Brain microvascular endothelial cell (primary cell): ENCODE measurements around the gene MAML2.
A peak's percentile ranks its signal among the peaks of the same experiment; 100 is the strongest.

Experiments used
- DNase-seq: peaks from one replicate; pipeline ENCODE4 v3.0.0-alpha.2; 2020
- H3K27ac ChIP-seq: fragments of 250-450 bp; sonication (Bioruptor Pico); 2 replicates; pipeline ENCODE4 v1.5.1; 2020; ENCODE audit warnings: mild to moderate bottlenecking, moderate library complexity
- H3K27me3 ChIP-seq: fragments of 250-450 bp; sonication (Bioruptor Pico); replicated peaks from 2 replicates; pipeline ENCODE4 v1.5.1; 2020; ENCODE audit warnings: mild to moderate bottlenecking
- H3K36me3 ChIP-seq: fragments of 250-450 bp; sonication (Bioruptor Pico); replicated peaks from 2 replicates; pipeline ENCODE4 v1.5.1; 2020; ENCODE audit warnings: mild to moderate bottlenecking
- H3K4me3 ChIP-seq: 2 replicates; pipeline ENCODE4 v1.5.1; 2011; ENCODE audit warnings: low read depth, mild to moderate bottlenecking, control low read depth, low read length, moderate library complexity
- in situ Hi-C: cut with HindIII; loops from 2 replicates; pipeline ENCODE4 v1.10.0; 2017; ENCODE audit warnings: low sequenced_read_pairs, low pct_ligation_motif_present
- TF ChIP-seq, protein P1 (sequence below): IDR thresholded peaks from 2 replicates; pipeline ENCODE4 v1.5.1; 2011; ENCODE audit warnings: low read depth, mild to moderate bottlenecking, moderate library complexity, low read length, control low read depth, inconsistent platforms; ENCODE audit errors: missing control alignments

MAML2 gene

GRCh38 chr11:96267001-96267495 lies 75.9 kb downstream of the MAML2 start:
- Histone ChIP-seq H3K36me3 (peaks cover 9% of the 10 kb centered on the region), H3K4me3 (no peak overlapping the region), H3K27ac (no peak overlapping the region), H3K27me3 (no peaks in the 10 kb centered on the region)
- DNase-seq, result no peak
- in situ Hi-C loops, result no loop called here
- TF ChIP-seq, protein P1, sequence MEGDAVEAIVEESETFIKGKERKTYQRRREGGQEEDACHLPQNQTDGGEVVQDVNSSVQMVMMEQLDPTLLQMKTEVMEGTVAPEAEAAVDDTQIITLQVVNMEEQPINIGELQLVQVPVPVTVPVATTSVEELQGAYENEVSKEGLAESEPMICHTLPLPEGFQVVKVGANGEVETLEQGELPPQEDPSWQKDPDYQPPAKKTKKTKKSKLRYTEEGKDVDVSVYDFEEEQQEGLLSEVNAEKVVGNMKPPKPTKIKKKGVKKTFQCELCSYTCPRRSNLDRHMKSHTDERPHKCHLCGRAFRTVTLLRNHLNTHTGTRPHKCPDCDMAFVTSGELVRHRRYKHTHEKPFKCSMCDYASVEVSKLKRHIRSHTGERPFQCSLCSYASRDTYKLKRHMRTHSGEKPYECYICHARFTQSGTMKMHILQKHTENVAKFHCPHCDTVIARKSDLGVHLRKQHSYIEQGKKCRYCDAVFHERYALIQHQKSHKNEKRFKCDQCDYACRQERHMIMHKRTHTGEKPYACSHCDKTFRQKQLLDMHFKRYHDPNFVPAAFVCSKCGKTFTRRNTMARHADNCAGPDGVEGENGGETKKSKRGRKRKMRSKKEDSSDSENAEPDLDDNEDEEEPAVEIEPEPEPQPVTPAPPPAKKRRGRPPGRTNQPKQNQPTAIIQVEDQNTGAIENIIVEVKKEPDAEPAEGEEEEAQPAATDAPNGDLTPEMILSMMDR, result no peak

GRCh38 chr11:96265972-96266371 lies 77.0 kb downstream of the MAML2 start:
- no peak for DNase-seq
- H3K27ac ChIP-seq, result no peak overlapping the region
- in situ Hi-C loops, result no loop called here
- H3K36me3 ChIP-seq, result peaks cover 5% of the 10 kb centered on the region
- H3K27me3 ChIP-seq, result no peaks in the 10 kb centered on the region
- TF ChIP-seq, protein P1, result no peak
- H3K4me3 ChIP-seq, result no peak overlapping the region

DNA sequence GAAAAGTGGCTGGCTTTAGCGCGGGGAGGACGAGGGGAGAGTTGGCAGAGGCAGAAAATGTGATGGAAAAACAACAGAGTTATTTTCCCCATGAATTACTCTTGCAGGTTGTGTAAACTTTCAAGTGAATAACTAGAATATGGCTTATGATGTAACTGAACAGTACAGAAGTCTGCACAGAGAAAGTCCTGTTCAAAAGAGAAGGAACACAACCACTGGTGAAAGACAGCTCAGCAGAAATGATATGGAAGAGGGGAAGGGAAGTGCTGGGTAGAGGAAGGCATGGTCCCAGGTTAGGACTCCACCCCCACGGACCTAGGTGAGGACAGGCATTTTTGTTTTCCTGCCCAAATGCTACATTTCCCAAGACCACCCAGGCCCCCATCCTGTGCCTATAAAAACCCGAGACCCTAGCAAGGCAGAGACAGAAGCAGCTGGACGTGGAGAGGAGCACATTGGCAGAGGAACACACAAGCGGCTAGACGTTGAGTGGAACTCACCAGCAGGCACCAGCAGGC lies 77.7 kb downstream of the MAML2 start:
- Histone ChIP-seq H3K27me3 (no peaks in the 10 kb centered on the region), H3K36me3 (no peaks in the 10 kb centered on the region), H3K4me3 (no peak overlapping the region), H3K27ac (no peak overlapping the region)
- TF ChIP-seq, protein P1, result no peak
- in situ Hi-C loops, result no loop called here
- DNase-seq, result no peak

DNA sequence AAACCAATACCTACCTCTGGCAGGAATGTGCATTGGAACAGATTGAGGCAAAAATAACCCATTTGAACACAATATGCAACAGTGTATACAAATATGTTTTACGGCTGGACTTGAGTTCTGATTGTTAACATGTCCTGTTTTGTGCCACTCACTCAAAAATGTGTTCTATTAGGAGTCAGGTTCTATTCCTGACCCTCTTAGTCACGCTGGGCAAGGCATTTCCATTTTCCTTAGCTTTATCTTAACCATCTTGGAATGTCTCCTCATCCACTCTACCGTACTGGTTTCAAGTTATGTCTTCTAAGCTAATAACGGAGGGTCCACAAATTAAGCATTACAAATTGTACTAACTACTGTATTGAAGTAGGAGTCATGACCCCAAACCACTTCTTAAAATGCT lies 78.6 kb downstream of the MAML2 start:
- no peaks in the 10 kb centered on the region for H3K27me3 ChIP-seq
- H3K4me3 ChIP-seq, result no peak overlapping the region
- H3K27ac ChIP-seq, result no peak overlapping the region
- DNase-seq, result no peak
- in situ Hi-C loops, result no loop called here
- no peaks in the 10 kb centered on the region for H3K36me3 ChIP-seq
- TF ChIP-seq, protein P1, result no peak

DNA sequence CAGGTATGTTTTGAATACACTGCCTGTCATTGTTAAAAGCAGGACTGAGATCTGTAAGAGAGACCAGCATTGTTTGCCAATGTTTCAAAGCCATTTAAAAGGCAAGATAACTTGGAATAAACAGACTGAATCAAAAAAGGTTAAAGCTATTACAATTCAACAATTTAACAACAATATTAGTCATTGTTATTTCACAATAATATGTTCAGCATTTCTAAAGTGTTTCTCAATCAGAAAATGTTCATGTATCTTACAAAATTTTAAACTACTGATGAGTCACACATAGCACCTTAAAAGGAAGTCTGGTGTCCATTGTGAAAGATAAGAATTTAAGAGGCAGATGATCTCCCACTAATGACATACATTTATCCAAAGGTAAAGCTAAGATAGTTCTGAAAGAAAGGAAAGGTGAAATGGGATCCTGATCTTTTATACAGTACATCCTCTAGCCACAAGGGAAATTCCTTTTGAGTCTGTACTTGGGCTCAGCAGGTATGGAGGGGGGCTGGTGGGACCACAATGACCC lies 79.7 kb downstream of the MAML2 start:
- H3K36me3 ChIP-seq, result no peaks in the 10 kb centered on the region
- H3K27me3 ChIP-seq, result no peaks in the 10 kb centered on the region
- in situ Hi-C loops, result no loop called here
- DNase-seq, result no peak
- TF ChIP-seq, protein P1, result no peak
- no peak overlapping the region for H3K4me3 ChIP-seq
- peak overlapping the region; percentile 60 for H3K27ac ChIP-seq

GRCh38 chr11:96260532-96260931 lies 82.5 kb downstream of the MAML2 start:
- no peak overlapping the region for H3K27ac ChIP-seq
- no peak for DNase-seq
- TF ChIP-seq, protein P1, result no peak

More at GRCh38 chr11:96260532-96260931, 82.5 kb downstream of the MAML2 start:
- Histone ChIP-seq H3K36me3 (no peaks in the 10 kb centered on the region), H3K27me3 (no peaks in the 10 kb centered on the region), H3K4me3 (no peak overlapping the region)
- in situ Hi-C loops, result no loop called here
